Measurements from ENCODE around the gene HLA-E. TPM values are rescaled to one million over a fixed set of nuclear protein-coding genes. Genes with fewer than 3 reads are reported as not detected.
A peak's percentile ranks its signal among the peaks of the same experiment; 100 is the strongest.
"Not testable (repeated sequence)": the region's sequence is repeated elsewhere in the genome, so short reads cannot be mapped to it uniquely, and the experiment has no call there.

The HLA-E gene
- total and polyA plus RNA-seq, 2 of the 13 experiments (the other 11 are each of a cell fraction or from before 2014, with no cell fraction given): 45.2 to 90.4 TPM

DNA sequence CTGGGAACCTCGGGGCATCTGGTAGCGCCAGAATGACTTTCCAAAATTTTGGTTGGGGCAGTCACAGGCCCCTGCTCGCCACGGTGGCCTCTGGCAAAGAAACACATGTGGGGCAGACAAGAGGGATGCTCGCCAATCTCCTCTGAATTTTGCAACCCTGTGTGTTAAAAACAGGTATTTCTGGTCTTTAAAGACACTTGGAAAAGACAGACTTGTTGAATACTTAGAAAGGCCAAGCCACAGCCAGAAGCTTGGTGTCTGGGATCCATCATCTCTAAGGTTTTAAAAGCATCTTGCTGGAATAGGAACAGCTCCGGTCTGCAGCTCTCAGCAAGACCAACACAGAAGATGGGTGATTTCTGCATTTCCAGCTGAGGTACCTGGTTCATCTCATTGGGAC, 31.2 kb downstream of the HLA-E start:
- intact Hi-C loops (cut with micrococcal nuclease; ENCODE audit: unreplicated experiment): no loop called here
- POLR2A ChIA-PET: interaction anchor here (0.9 to 1.6 kb wide), 5 partner anchors 9 to 94 kb away, joined by 3 to 5 read pairs (median 4); no protein-coding TSS in a partner anchor
- TF ChIP-seq, protein P1, sequence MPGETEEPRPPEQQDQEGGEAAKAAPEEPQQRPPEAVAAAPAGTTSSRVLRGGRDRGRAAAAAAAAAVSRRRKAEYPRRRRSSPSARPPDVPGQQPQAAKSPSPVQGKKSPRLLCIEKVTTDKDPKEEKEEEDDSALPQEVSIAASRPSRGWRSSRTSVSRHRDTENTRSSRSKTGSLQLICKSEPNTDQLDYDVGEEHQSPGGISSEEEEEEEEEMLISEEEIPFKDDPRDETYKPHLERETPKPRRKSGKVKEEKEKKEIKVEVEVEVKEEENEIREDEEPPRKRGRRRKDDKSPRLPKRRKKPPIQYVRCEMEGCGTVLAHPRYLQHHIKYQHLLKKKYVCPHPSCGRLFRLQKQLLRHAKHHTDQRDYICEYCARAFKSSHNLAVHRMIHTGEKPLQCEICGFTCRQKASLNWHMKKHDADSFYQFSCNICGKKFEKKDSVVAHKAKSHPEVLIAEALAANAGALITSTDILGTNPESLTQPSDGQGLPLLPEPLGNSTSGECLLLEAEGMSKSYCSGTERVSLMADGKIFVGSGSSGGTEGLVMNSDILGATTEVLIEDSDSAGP (CRISPR knock-in tag; IDR thresholded peaks at IDR 0.05; ENCODE audit: borderline replicate concordance): peak; percentile 31; the same call in 1 of the 2 replicates
- TF ChIP-seq ZNF75D (CRISPR knock-in tag; IDR thresholded peaks at IDR 0.05; ENCODE audit: borderline replicate concordance): 0 out of 2 replicates have a peak, but pooled peaks have one; percentile 65
- TF ChIP-seq PHF21A (CRISPR knock-in tag; IDR thresholded peaks at IDR 0.05): 0 out of 2 replicates have a peak, but pooled peaks have one; percentile 35
- TF ChIP-seq POLR2AphosphoS2 (IDR thresholded peaks at IDR 0.05; ENCODE audit: low read depth, low read length): no peak
- Histone ChIP-seq H3K27me3 (ENCODE audit: control insufficient read depth in 1 of 2, insufficient read depth in 2 of 2, low read length in 2 of 2) (no peaks in the 10 kb centered on the region; a peak in 1 of 5 replicates), H3K4me1 (ENCODE audit: insufficient read depth, low read length) (peaks cover 39% of the 10 kb centered on the region), H3K36me3 (replicated peaks in 1 of 2; ENCODE audit: control insufficient read depth in 1 of 2, insufficient read depth in 2 of 2, low read length in 2 of 2) (no peaks in the 10 kb centered on the region), H4K20me1 (ENCODE audit: insufficient read depth, low read length) (no peaks in the 10 kb centered on the region), H2AFZ (ENCODE audit: low read length) (no peak overlapping the region), H3K27ac (ENCODE audit: extremely low read length, insufficient read depth, low read length) (no peak overlapping the region), H3K79me2 (ENCODE audit: insufficient read depth, low read length) (no peaks in the 10 kb centered on the region), H3K9ac (ENCODE audit: insufficient read depth, low read depth, low read length) (no peak overlapping the region), H3K4me2 (ENCODE audit: low read depth, low read length) (no peak overlapping the region), H3K4me3 (replicated peaks in 1 of 3; ENCODE audit: insufficient read depth in 1 of 3, low read depth in 2 of 3, low read length in 3 of 3) (no peak overlapping the region), H3K9me3 (ENCODE audit: low read length) (no peaks in the 10 kb centered on the region)
- 95% methylated on average over 6 of the region's 6 CpGs for WGBS (ENCODE audit: low lambda C conversion rate)
- no peak for FAIRE-seq
- no peak for DNase-seq (ENCODE audit: low spot score)
- no peak for ATAC-seq
- in situ Hi-C loops (cut with HindIII; ENCODE audit: extremely low pct_ligation_motif_present, low pct_unique_long_range_greater_than_20kb): no loop called here
- no TSS peak for BruUV-seq (replicated peaks)
- CTCF ChIA-PET (ENCODE audit: low intra/inter-chr PET ratio, low total read pairs): no interaction called here

DNA sequence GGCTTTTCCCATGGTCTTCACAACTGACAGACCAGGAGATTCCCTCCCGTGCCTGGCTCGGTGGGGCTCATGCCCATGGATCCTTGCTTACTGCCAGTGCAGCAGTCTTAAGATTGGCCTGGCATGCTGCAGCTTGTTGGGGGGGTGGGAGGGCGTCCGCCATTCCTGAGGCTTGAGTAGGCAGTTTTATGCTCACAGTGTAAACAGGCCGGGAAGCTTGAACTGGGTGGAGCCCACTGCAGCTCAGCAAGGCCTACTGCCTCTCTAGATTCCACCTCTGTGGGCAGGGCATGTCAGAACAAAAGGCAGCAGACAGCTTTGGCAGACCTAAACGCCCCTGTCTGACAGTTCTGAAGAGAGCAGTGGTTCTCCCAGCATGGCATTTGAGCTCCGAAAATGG, 31.8 kb downstream of the HLA-E start:
- POLR2A ChIA-PET: interaction anchor here (0.9 to 1.6 kb wide), 7 partner anchors 8 to 94 kb away, joined by 3 to 5 read pairs (median 4); no protein-coding TSS in a partner anchor
- peak overlapping the region; percentile 24 for H3K27ac ChIP-seq (ENCODE audit: extremely low read length, insufficient read depth, low read length)
- peak; percentile 70 for DNase-seq (ENCODE audit: low spot score)
- in situ Hi-C loops (cut with HindIII; ENCODE audit: extremely low pct_ligation_motif_present, low pct_unique_long_range_greater_than_20kb); H4K20me1 ChIP-seq (ENCODE audit: insufficient read depth, low read length); H3K27me3 ChIP-seq (ENCODE audit: control insufficient read depth in 1 of 2, insufficient read depth in 2 of 2, low read length in 2 of 2); H3K79me2 ChIP-seq (ENCODE audit: insufficient read depth, low read length); CTCF ChIA-PET (ENCODE audit: low intra/inter-chr PET ratio, low total read pairs); BruUV-seq (replicated peaks); H3K9me3 ChIP-seq (ENCODE audit: low read length); H3K36me3 ChIP-seq (replicated peaks in 1 of 2; ENCODE audit: control insufficient read depth in 1 of 2, insufficient read depth in 2 of 2, low read length in 2 of 2); FAIRE-seq; intact Hi-C loops (cut with micrococcal nuclease; ENCODE audit: unreplicated experiment): not testable (repeated sequence)
- ATAC-seq: peak; percentile 68
- peaks cover 34% of the 10 kb centered on the region for H3K4me1 ChIP-seq (ENCODE audit: insufficient read depth, low read length)
- H2AFZ ChIP-seq (ENCODE audit: low read length): peak overlapping the region; percentile 59
- H3K4me2 ChIP-seq (ENCODE audit: low read depth, low read length): peak overlapping the region; percentile 69
- 45% methylated on average over 4 of the region's 7 CpGs for whole genome bisulfite sequencing (ENCODE audit: low lambda C conversion rate)
- H3K9ac ChIP-seq (ENCODE audit: insufficient read depth, low read depth, low read length): 0 out of 2 replicates have a peak overlapping the region, but pooled peaks have one; percentile 10
- peak overlapping the region in 1 of 3 experiments; percentile 39; a peak in 1 of 6 replicates for H3K4me3 ChIP-seq (replicated peaks in 1 of 3; ENCODE audit: insufficient read depth in 1 of 3, low read depth in 2 of 3, low read length in 3 of 3)
- TF ChIP-seq GATAD1 (CRISPR knock-in tag; IDR thresholded peaks at IDR 0.05) (0 out of 2 replicates have a peak, but pooled peaks have one; percentile 20), SAP130 (CRISPR knock-in tag; IDR thresholded peaks at IDR 0.05; ENCODE audit: low read depth) (peak; percentile 61), ZFY (CRISPR knock-in tag; IDR thresholded peaks at IDR 0.05) (peak; percentile 48; the same call in 1 of the 2 replicates)
- TF ChIP-seq, protein P2, sequence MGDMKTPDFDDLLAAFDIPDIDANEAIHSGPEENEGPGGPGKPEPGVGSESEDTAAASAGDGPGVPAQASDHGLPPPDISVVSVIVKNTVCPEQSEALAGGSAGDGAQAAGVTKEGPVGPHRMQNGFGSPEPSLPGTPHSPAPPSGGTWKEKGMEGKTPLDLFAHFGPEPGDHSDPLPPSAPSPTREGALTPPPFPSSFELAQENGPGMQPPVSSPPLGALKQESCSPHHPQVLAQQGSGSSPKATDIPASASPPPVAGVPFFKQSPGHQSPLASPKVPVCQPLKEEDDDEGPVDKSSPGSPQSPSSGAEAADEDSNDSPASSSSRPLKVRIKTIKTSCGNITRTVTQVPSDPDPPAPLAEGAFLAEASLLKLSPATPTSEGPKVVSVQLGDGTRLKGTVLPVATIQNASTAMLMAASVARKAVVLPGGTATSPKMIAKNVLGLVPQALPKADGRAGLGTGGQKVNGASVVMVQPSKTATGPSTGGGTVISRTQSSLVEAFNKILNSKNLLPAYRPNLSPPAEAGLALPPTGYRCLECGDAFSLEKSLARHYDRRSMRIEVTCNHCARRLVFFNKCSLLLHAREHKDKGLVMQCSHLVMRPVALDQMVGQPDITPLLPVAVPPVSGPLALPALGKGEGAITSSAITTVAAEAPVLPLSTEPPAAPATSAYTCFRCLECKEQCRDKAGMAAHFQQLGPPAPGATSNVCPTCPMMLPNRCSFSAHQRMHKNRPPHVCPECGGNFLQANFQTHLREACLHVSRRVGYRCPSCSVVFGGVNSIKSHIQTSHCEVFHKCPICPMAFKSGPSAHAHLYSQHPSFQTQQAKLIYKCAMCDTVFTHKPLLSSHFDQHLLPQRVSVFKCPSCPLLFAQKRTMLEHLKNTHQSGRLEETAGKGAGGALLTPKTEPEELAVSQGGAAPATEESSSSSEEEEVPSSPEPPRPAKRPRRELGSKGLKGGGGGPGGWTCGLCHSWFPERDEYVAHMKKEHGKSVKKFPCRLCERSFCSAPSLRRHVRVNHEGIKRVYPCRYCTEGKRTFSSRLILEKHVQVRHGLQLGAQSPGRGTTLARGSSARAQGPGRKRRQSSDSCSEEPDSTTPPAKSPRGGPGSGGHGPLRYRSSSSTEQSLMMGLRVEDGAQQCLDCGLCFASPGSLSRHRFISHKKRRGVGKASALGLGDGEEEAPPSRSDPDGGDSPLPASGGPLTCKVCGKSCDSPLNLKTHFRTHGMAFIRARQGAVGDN (CRISPR knock-in tag; IDR thresholded peaks at IDR 0.05): peak; percentile 63
- TF ChIP-seq, protein P3, sequence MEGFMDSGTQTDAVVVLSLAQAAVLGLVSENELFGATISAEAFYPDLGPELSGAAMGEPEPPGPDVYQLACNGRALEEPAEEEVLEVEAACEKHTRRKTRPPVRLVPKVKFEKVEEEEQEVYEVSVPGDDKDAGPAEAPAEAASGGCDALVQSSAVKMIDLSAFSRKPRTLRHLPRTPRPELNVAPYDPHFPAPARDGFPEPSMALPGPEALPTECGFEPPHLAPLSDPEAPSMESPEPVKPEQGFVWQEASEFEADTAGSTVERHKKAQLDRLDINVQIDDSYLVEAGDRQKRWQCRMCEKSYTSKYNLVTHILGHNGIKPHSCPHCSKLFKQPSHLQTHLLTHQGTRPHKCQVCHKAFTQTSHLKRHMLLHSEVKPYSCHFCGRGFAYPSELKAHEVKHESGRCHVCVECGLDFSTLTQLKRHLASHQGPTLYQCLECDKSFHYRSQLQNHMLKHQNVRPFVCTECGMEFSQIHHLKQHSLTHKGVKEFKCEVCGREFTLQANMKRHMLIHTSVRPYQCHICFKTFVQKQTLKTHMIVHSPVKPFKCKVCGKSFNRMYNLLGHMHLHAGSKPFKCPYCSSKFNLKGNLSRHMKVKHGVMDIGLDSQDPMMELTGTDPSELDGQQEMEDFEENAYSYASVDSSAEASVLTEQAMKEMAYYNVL (CRISPR knock-in tag; IDR thresholded peaks at IDR 0.05; ENCODE audit: borderline replicate concordance): 0 out of 2 replicates have a peak, but pooled peaks have one; percentile 38
